ENCODE data around the gene TOB1. TPM values are rescaled to one million over a fixed set of nuclear protein-coding genes. Genes with fewer than 3 reads are reported as not detected.

TOB1 gene
- total and polyA plus RNA-seq, 2 experiments from 2014 or later, result 29.9 to 35.4 TPM

GRCh38 chr17:50847566-50847965 is 18.6 kb downstream of the TOB1 start:
- Histone ChIP-seq H3K27me3 (no peaks in the 10 kb centered on the region), H3K4me3 (no peak overlapping the region), H3K4me1 (ENCODE audit: low read depth) (peaks cover 26% of the 10 kb centered on the region), H3K9me3 (ENCODE audit: low read depth) (no peaks in the 10 kb centered on the region), H3K36me3 (no peaks in the 10 kb centered on the region), H3K27ac (no peak overlapping the region)
- TF ChIP-seq, protein P1, sequence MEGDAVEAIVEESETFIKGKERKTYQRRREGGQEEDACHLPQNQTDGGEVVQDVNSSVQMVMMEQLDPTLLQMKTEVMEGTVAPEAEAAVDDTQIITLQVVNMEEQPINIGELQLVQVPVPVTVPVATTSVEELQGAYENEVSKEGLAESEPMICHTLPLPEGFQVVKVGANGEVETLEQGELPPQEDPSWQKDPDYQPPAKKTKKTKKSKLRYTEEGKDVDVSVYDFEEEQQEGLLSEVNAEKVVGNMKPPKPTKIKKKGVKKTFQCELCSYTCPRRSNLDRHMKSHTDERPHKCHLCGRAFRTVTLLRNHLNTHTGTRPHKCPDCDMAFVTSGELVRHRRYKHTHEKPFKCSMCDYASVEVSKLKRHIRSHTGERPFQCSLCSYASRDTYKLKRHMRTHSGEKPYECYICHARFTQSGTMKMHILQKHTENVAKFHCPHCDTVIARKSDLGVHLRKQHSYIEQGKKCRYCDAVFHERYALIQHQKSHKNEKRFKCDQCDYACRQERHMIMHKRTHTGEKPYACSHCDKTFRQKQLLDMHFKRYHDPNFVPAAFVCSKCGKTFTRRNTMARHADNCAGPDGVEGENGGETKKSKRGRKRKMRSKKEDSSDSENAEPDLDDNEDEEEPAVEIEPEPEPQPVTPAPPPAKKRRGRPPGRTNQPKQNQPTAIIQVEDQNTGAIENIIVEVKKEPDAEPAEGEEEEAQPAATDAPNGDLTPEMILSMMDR (IDR thresholded peaks at IDR 0.05; ENCODE audit: low read depth, low read length), result no peak
- DNase-seq (ENCODE audit: low read depth in 1 of 2, low spot score in 1 of 2), result no peak

GRCh38 chr17:50845240-50846147 is 20.7 kb downstream of the TOB1 start:
- Histone ChIP-seq H3K27me3 (no peaks in the 10 kb centered on the region), H3K27ac (peak overlapping the region; percentile 74), H3K9me3 (ENCODE audit: low read depth) (no peaks in the 10 kb centered on the region), H3K4me1 (ENCODE audit: low read depth) (peaks cover 18% of the 10 kb centered on the region), H3K4me3 (no peak overlapping the region), H3K36me3 (no peaks in the 10 kb centered on the region)
- TF ChIP-seq, protein P1 (IDR thresholded peaks at IDR 0.05; ENCODE audit: low read depth, low read length), result no peak
- peak in 1 of 2 donors; percentile 34 for DNase-seq (ENCODE audit: low read depth in 1 of 2, low spot score in 1 of 2)

GRCh38 chr17:50844117-50844700 is 21.9 kb downstream of the TOB1 start:
- DNase-seq (ENCODE audit: low read depth in 1 of 2, low spot score in 1 of 2), result no peak
- H3K27ac ChIP-seq, result no peak overlapping the region
- TF ChIP-seq, protein P1 (IDR thresholded peaks at IDR 0.05; ENCODE audit: low read depth, low read length), result no peak

GRCh38 chr17:50843150-50843905 is 22.8 kb downstream of the TOB1 start:
- TF ChIP-seq, protein P1 (IDR thresholded peaks at IDR 0.05; ENCODE audit: low read depth, low read length), result no peak
- H3K4me3 ChIP-seq, result no peak overlapping the region
- no peaks in the 10 kb centered on the region for H3K9me3 ChIP-seq (ENCODE audit: low read depth)
- peaks cover 14% of the 10 kb centered on the region for H3K4me1 ChIP-seq (ENCODE audit: low read depth)
- DNase-seq (ENCODE audit: low read depth in 1 of 2, low spot score in 1 of 2), result no peak
- no peaks in the 10 kb centered on the region for H3K36me3 ChIP-seq
- H3K27me3 ChIP-seq, result no peaks in the 10 kb centered on the region
- no peak overlapping the region for H3K27ac ChIP-seq

More at GRCh38 chr17:50844117-50844700, 21.9 kb downstream of the TOB1 start:
- H3K36me3 ChIP-seq, result no peaks in the 10 kb centered on the region
- no peak overlapping the region for H3K4me3 ChIP-seq
- no peaks in the 10 kb centered on the region for H3K9me3 ChIP-seq (ENCODE audit: low read depth)
- H3K4me1 ChIP-seq (ENCODE audit: low read depth), result peaks cover 14% of the 10 kb centered on the region
- H3K27me3 ChIP-seq, result no peaks in the 10 kb centered on the region

GRCh38 chr17:50842506-50843149 is 23.5 kb downstream of the TOB1 start:
- Histone ChIP-seq H3K9me3 (ENCODE audit: low read depth) (no peaks in the 10 kb centered on the region), H3K4me3 (no peak overlapping the region), H3K27ac (no peak overlapping the region), H3K36me3 (no peaks in the 10 kb centered on the region), H3K4me1 (ENCODE audit: low read depth) (peaks cover 14% of the 10 kb centered on the region), H3K27me3 (no peaks in the 10 kb centered on the region)
- DNase-seq (ENCODE audit: low read depth in 1 of 2, low spot score in 1 of 2), result no peak
- TF ChIP-seq, protein P1 (IDR thresholded peaks at IDR 0.05; ENCODE audit: low read depth, low read length), result no peak
